AG09319 (cell line): ENCODE measurements around the gene GPHN.

ENCODE experiments used
- DNase-seq: peaks from one replicate; pipeline ENCODE4 v3.0.0-alpha.2; 2010; ENCODE audit warnings: low read depth; ENCODE audit errors: extremely low read depth
- CTCF ChIP-seq: IDR thresholded peaks from 2 replicates; pipeline ENCODE4 v1.5.1; 2011; ENCODE audit warnings: low read depth, mild to moderate bottlenecking, inconsistent platforms, low read length, moderate library complexity

GPHN gene

DNA sequence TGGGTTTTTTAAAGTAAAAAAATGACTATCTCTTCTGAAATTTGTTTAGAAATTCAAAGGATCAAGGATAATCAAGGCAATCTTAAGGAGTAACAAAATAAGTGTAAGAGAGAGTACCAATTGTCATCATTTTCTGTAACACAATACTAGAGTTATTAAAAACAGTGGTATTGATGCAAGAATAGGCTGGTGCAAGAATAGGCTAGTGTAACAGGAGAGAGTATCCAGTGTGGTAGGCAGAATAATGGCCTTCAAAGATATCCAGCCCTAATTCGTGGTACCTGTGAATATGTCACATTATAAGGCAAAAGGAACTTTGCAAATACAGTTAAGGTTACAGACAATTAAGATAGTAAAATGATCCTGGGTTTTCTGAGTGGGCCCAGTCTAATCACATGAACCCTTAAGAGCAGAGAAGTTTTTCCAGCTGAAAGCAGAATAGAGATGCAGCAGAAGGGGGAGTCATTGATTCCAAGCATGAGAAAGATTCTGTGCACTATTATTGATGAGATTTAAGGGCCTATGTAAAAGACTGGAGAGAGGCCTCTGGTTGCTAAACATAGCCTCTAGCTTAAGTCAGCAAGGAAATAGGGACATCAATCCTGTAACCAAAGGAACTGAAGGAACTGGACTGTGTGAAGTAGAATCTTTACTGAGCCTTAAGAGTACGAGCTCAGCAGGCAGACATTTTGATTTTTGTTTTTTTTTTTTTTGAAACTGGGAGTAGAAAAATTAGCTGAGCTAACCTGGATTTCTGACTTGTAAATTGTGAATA lies 134.1 kb downstream of the GPHN start:
- no peak for TF ChIP-seq CTCF

DNA sequence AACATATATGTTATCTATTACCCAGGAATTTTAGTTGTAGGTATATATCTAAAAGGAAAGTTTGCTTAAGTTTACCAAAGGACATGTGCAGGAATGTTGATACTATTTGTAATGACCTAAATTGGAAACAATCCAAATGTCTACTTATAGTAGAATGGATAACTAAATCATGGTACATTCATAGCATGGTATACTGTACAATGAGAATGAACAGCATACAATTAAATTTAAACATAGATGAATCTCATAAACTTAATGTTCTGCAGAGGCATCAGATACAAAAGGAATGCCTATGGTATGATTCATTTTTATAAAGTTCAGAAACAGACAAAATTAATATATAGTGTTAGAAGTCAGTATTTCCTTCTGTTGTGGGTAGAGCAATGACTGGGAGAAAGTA lies 135.4 kb downstream of the GPHN start:
- DNase-seq, result no peak
- no peak for TF ChIP-seq CTCF

More for the DNA sequence above, 134.1 kb downstream of the GPHN start:
- no peak for DNase-seq

DNA sequence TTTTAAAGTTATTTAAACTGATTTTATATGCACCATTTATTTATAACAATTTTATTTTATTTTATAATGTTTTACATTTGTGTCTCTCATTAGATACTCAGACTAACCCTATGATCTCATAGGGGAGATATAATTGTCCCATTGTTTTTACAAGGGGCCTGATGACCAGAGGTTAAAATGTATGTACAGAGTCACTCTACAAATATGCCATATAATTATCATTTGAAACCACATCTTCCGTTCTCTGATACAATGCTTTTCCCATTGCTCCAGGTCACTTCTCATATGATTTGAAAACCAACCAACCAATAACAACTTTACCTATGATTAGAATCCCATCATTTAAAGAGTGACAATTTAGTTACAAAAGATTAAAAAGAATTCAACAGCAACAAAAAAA lies 137.8 kb downstream of the GPHN start:
- no peak for DNase-seq
- TF ChIP-seq CTCF, result no peak

- DNase-seq, result no peak
- no peak for TF ChIP-seq CTCF
These were observed 141.6 kb downstream of the GPHN start for GRCh38 chr14:66649498-66649897.

- TF ChIP-seq CTCF, result no peak
- DNase-seq, result no peak
These were observed 142.6 kb downstream of the GPHN start for GRCh38 chr14:66650491-66650911.

- DNase-seq, result no peak
- no peak for TF ChIP-seq CTCF
These were observed 143.7 kb downstream of the GPHN start for GRCh38 chr14:66651536-66652220.

GRCh38 chr14:66652525-66653106 lies 144.7 kb downstream of the GPHN start:
- DNase-seq, result no peak
- no peak for TF ChIP-seq CTCF
